AG10803 (cell line): ENCODE measurements around the gene MR1.
A peak's percentile ranks its signal among the peaks of the same experiment; 100 is the strongest.

Source experiments
- DNase-seq: peaks from one replicate; pipeline ENCODE4 v3.0.0; 2010; ENCODE audit warnings: low read depth
- H3K4me3 ChIP-seq: 2 replicates; pipeline ENCODE4 v1.5.1; 2011; ENCODE audit warnings: mild to moderate bottlenecking, low read length, control low read depth
- CTCF ChIP-seq: conservative IDR thresholded peaks from 2 replicates; pipeline ENCODE4 v1.5.1; 2011; ENCODE audit warnings: mild to moderate bottlenecking, low read length, control low read depth, inconsistent platforms

MR1 gene

GRCh38 chr1:181033799-181034451, at the start of gene MR1:
TSS of gene MR1 (plus strand) at chr1:181033983. CDS start at chr1:181034008, 25 bp downstream.
- H3K4me3 ChIP-seq, result peak within 1 kb of the TSS; percentile 63
- DNase-seq, result peak; percentile 89
- TF ChIP-seq CTCF, result no peak

- no peak for DNase-seq
These were observed 45.5 kb upstream of the MR1 start for GRCh38 chr1:180988253-180988752.

GRCh38 chr1:180994262-180994661, 39.5 kb upstream of the MR1 start:
- TF ChIP-seq CTCF, result no peak
- no peak overlapping the region for H3K4me3 ChIP-seq
- no peak for DNase-seq

More at GRCh38 chr1:180988253-180988752, 45.5 kb upstream of the MR1 start:
- TF ChIP-seq CTCF, result no peak
- no peak overlapping the region for H3K4me3 ChIP-seq

- peak; percentile 50 for DNase-seq
These were observed 35.8 kb upstream of the MR1 start for GRCh38 chr1:180997843-180998504.

GRCh38 chr1:181001091-181001780, 32.5 kb upstream of the MR1 start:
- H3K4me3 ChIP-seq, result no peak overlapping the region
- no peak for DNase-seq
- TF ChIP-seq CTCF, result no peak

More at GRCh38 chr1:180997843-180998504, 35.8 kb upstream of the MR1 start:
- H3K4me3 ChIP-seq, result no peak overlapping the region
- no peak for TF ChIP-seq CTCF

- TF ChIP-seq CTCF, result no peak
- no peak overlapping the region for H3K4me3 ChIP-seq
- DNase-seq, result no peak
These were observed 31.1 kb upstream of the MR1 start for GRCh38 chr1:181002582-181003172.
